ENCODE data around the gene WIPF2.

- TF ChIP-seq CTCF (IDR thresholded peaks at IDR 0.05): no peak
- no peak for TF ChIP-seq NR3C1 (CRISPR knock-in tag; conservative IDR thresholded peaks at IDR 0.05; ENCODE audit: low read depth)
- TF ChIP-seq ATF3 (CRISPR knock-in tag; conservative IDR thresholded peaks at IDR 0.05): no peak
- no peak for TF ChIP-seq ATF1 (CRISPR knock-in tag; IDR thresholded peaks at IDR 0.05)
- no peak for TF ChIP-seq ZBTB43 (CRISPR knock-in tag; IDR thresholded peaks at IDR 0.05)
- no peak for TF ChIP-seq CREB1 (CRISPR knock-in tag; IDR thresholded peaks at IDR 0.05)
- no peak for TF ChIP-seq NR2C2 (CRISPR knock-in tag; IDR thresholded peaks at IDR 0.05)
- no peak for TF ChIP-seq USF1 (CRISPR knock-in tag; IDR thresholded peaks at IDR 0.05)
- TF ChIP-seq HMGXB4 (CRISPR knock-in tag; IDR thresholded peaks at IDR 0.05): no peak
- TF ChIP-seq MAX (CRISPR knock-in tag; IDR thresholded peaks at IDR 0.05): no peak
Observed at GRCh38 chr17:40187238-40187637, 31.9 kb upstream of the WIPF2 start.

All from WTC11 (cell line).